ENCODE data around the gene CARD14. TPM values are rescaled to one million over a fixed set of nuclear protein-coding genes. Genes with fewer than 3 reads are reported as not detected.
"Not testable (repeated sequence)": the region's sequence is repeated elsewhere in the genome, so short reads cannot be mapped to it uniquely, and the experiment has no call there.

Gene CARD14
- total RNA-seq, 2 donors from 2014 or later: not detected

DNA sequence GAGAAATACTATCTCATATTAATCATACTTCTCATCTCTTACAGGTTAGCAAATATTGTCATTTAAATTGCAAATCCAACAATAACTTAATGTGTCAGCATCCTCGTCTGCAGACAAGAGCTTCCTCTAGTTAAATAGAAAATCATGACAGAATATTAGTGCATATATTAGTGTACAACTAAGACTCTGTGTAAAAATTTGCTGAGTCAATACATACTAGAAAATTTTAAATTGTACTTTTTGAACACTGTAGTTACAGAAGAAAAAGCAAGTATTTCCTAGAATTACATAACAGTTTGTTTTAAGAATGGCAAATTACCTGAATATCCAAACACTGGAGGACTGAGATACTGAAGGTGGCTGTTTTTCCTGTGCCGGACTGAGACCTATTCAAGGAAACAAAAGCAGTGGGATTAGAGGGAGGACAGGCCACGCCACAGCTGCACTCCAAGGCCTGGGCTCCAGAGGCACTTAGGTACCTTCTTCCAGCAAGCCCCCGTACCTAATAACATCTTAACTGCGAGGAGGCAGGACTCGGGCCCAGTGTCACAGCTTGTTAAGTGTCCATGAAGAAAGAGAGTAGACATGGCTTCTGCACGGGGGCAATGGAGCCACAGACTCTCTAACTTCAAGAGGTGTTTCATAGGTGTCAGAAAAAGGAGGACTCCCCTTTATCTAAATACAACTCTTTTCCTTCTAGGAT lies 28.2 kb upstream of the CARD14 start:
- Mint-ChIP-seq H3K27me3 (no peaks in the 10 kb centered on the region), H3K4me3 (no peak overlapping the region), H3K4me1 (peaks cover 14% of the 10 kb centered on the region), H3K27ac (no peak overlapping the region), H3K9me3 (no peaks in the 10 kb centered on the region), H3K36me3 (ENCODE audit: low read depth) (peaks cover 100% of the 10 kb centered on the region)
- ATAC-seq (replicated peaks): no peak

GRCh38 chr17:80142929-80143328 lies 26.9 kb upstream of the CARD14 start:
- no peak overlapping the region for H3K27ac Mint-ChIP-seq
- ATAC-seq (replicated peaks): no peak
- no peaks in the 10 kb centered on the region for H3K27me3 Mint-ChIP-seq
- H3K9me3 Mint-ChIP-seq: no peaks in the 10 kb centered on the region
- H3K4me3 Mint-ChIP-seq: no peak overlapping the region
- H3K4me1 Mint-ChIP-seq: peaks cover 14% of the 10 kb centered on the region
- peaks cover 94% of the 10 kb centered on the region for H3K36me3 Mint-ChIP-seq (ENCODE audit: low read depth)

DNA sequence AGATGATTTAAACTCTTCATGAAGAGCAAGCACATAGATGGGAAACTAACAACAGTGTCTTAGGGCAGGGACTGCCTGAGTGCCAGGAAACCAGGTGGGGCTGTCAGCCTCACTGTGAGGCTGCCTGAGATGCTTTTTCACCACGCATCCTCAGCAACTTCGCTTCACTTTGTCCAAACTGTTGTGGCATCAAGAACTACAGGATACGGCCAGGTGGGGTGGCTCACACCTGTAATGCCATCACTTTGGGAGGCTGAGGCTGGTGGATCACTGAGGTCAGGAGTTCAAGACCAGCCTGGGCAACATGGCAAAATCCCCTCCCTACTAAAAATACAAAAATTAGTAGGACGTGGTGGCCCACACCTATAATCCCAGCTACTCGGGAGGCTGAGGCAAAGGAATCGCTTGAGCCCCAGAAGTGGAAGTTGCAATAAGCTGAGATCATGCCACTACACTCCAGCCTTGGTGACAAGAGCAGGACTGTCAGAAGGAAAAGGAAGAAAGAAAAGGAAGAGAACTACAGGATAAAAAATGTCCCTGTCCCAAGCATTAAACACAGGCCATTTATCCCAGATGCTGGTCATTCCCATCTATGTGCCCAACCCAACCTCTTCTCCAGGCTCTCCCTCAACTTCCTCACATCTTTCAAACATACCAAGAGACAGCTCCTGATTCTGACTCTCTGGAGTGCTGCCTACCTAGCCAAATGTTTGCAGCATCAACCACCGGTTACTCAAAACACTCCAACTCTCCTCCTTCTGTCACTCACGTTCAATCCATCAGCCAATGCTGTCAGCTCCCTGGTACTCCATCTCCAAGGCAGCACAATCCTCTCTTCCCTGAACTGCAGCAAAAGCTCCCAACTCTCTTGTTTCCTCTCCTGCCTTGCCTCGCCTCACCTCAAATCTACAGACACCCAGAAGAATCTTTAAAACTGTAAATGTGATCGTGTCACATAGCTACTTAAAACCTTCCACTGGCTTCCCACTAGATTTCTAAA lies 24.5 kb upstream of the CARD14 start:
- H3K27ac Mint-ChIP-seq: peak overlapping the region; percentile 85
- H3K27me3 Mint-ChIP-seq: no peaks in the 10 kb centered on the region
- no peak for ATAC-seq (replicated peaks)
- no peaks in the 10 kb centered on the region for H3K9me3 Mint-ChIP-seq
- peaks cover 14% of the 10 kb centered on the region for H3K4me1 Mint-ChIP-seq
- peak overlapping the region; percentile 96 for H3K4me3 Mint-ChIP-seq
- peaks cover 70% of the 10 kb centered on the region for H3K36me3 Mint-ChIP-seq (ENCODE audit: low read depth)

DNA sequence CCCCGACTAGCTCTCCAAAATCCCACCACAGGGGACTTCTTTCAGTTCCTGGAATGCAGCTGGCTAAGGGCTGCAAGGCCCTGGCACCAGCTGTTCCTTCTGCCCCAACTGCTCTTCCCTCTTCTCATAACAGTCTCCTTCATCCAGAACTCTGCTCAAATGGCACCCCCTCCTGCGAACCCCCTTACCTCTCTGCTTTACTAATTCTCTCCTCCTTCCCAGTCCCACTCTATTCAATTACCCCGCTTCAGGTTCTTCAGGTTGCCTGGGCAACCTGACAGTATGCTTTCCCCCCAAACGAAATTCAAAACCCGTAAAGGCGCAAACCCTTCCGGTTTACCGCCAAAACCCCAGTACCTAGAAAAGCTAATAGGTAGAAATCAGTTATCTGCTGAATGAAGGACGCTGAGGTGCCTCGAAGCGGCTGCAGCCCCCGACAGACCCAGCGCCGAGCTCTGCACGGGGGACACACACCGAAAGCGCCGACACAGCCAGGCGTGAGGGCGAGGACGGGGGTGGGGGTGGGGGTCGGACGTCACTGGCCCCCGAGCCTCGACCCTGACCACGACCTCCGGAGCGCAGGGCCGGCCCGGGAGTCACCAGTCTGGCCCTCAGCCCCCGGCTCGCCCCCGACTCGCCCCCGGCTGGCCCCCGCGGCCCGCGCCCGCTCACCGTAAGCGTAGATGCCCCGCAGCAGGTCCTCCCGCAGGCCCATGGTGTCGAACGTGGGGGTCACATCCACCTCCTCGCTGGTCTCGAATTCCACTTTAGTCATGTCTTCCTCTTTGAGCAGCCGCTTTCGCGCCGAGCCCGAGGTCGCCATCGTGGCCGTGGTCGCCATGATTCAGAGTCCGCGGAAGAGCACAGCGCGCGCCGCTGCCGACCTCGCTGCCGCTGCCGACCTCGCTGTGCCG lies 23.5 kb upstream of the CARD14 start:
- peak overlapping the region; percentile 96 for H3K4me3 Mint-ChIP-seq
- H3K27me3 Mint-ChIP-seq: no peaks in the 10 kb centered on the region
- no peaks in the 10 kb centered on the region for H3K9me3 Mint-ChIP-seq
- peaks cover 14% of the 10 kb centered on the region for H3K4me1 Mint-ChIP-seq
- ATAC-seq (replicated peaks): no peak
- peaks cover 60% of the 10 kb centered on the region for H3K36me3 Mint-ChIP-seq (ENCODE audit: low read depth)
- peak overlapping the region; percentile 85 for H3K27ac Mint-ChIP-seq

- Mint-ChIP-seq H3K36me3 (ENCODE audit: low read depth) (peaks cover 51% of the 10 kb centered on the region), H3K9me3 (no peaks in the 10 kb centered on the region), H3K27ac (peak within 1 kb of the TSS; percentile 85), H3K4me1 (peaks cover 18% of the 10 kb centered on the region), H3K4me3 (peak within 1 kb of the TSS; percentile 96), H3K27me3 (no peaks in the 10 kb centered on the region)
- peak; percentile 96 for ATAC-seq (replicated peaks)
Observed at GRCh38 chr17:80147035-80147822, 22.6 kb upstream of the CARD14 start, which contains the start of gene EIF4A3. Gene EIF4A3 (minus strand): TSS chr17:80147128. CDS start chr17:80146961, 167 bp downstream.

GRCh38 chr17:80151333-80151732 lies 18.5 kb upstream of the CARD14 start:
- H3K9me3 Mint-ChIP-seq: peaks cover 5% of the 10 kb centered on the region
- no peaks in the 10 kb centered on the region for H3K27me3 Mint-ChIP-seq
- H3K4me3 Mint-ChIP-seq: no peak overlapping the region
- no peak for ATAC-seq (replicated peaks)
- H3K36me3 Mint-ChIP-seq (ENCODE audit: low read depth): peaks cover 10% of the 10 kb centered on the region
- H3K4me1 Mint-ChIP-seq: peaks cover 8% of the 10 kb centered on the region
- H3K27ac Mint-ChIP-seq: peak overlapping the region; percentile 39

DNA sequence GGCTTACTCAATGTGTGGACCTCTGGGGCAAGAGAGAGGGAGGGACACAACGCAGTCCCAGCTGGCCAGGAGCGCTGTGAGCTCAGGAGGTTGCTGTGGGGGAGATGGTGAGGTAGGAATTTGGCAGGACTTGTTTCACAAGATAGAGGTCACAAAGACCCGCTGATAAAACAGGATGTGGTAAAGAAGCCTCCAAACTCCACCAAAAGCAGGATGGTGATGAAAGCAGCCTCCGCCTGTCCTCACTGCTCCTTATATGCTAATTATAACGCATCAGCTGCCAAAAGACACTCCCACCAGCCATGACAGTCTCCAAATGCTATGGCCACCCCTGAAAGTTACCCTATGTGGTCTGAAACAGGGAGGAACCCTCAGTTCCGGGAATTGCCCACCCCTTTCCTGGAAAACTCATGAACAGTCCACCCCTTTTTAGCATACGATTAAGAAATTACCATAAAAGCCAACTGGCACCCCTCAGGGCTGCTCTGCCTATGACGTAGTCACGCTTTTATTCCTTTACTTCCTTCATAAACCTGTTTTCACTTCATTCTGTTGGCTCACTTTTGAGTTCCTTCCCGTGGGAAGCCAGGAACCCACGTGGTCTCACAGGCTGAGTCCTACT lies 17.6 kb upstream of the CARD14 start:
- peak; percentile 32 for ATAC-seq (replicated peaks)

DNA sequence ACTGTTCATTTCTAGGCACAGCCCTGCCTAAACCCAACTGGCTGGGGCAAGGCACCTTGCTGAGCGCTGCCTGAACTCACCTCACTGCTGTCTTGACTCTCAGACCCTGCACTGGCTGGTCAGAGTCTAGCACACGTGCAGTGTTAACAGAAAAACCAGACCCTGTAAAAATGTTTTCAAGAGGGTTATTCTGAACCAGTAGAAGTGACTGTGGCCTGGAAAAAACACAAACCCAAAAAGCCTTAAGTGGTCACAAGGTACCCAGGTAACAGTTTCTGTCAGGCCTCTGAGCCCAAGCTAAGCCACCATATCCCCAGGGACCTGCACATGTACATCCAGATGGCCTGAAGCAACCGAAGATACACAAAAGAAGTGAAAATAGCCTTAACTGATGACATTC lies 16.8 kb upstream of the CARD14 start:
- H3K4me1 Mint-ChIP-seq: peaks cover 8% of the 10 kb centered on the region
- no peak overlapping the region for H3K4me3 Mint-ChIP-seq
- no peaks in the 10 kb centered on the region for H3K36me3 Mint-ChIP-seq (ENCODE audit: low read depth)
- H3K27me3 Mint-ChIP-seq: no peaks in the 10 kb centered on the region
- H3K27ac Mint-ChIP-seq: peak overlapping the region; percentile 81
- H3K9me3 Mint-ChIP-seq: peaks cover 5% of the 10 kb centered on the region
- ATAC-seq (replicated peaks): no peak

More for the DNA sequence above, 17.6 kb upstream of the CARD14 start:
- Mint-ChIP-seq H3K9me3 (peaks cover 5% of the 10 kb centered on the region), H3K4me1 (peaks cover 8% of the 10 kb centered on the region), H3K4me3 (peak overlapping the region; percentile 16), H3K27me3 (no peaks in the 10 kb centered on the region), H3K36me3 (ENCODE audit: low read depth) (peaks cover 2% of the 10 kb centered on the region), H3K27ac (peak overlapping the region; percentile 81)

- no peak for ATAC-seq (replicated peaks)
- H3K36me3 Mint-ChIP-seq (ENCODE audit: low read depth): no peaks in the 10 kb centered on the region
- peaks cover 5% of the 10 kb centered on the region for H3K9me3 Mint-ChIP-seq
- H3K27ac Mint-ChIP-seq: no peak overlapping the region
- H3K4me3 Mint-ChIP-seq: no peak overlapping the region
- H3K27me3 Mint-ChIP-seq: no peaks in the 10 kb centered on the region
- peaks cover 8% of the 10 kb centered on the region for H3K4me1 Mint-ChIP-seq
Observed at GRCh38 chr17:80154166-80154565, 15.7 kb upstream of the CARD14 start.

- not testable (repeated sequence) for H3K36me3 Mint-ChIP-seq (ENCODE audit: low read depth); H3K27ac Mint-ChIP-seq; H3K9me3 Mint-ChIP-seq; H3K4me1 Mint-ChIP-seq; ATAC-seq (replicated peaks); H3K4me3 Mint-ChIP-seq
- H3K27me3 Mint-ChIP-seq: peaks cover 14% of the 10 kb centered on the region
Observed at GRCh38 chr17:80155600-80155999, 14.2 kb upstream of the CARD14 start.

- Mint-ChIP-seq H3K9me3 (peaks cover 5% of the 10 kb centered on the region), H3K4me1 (no peaks in the 10 kb centered on the region), H3K27ac (no peak overlapping the region), H3K4me3 (no peak overlapping the region), H3K27me3 (peaks cover 17% of the 10 kb centered on the region), H3K36me3 (ENCODE audit: low read depth) (no peaks in the 10 kb centered on the region)
- no peak for ATAC-seq (replicated peaks)
Observed at GRCh38 chr17:80158846-80159245, 11.0 kb upstream of the CARD14 start.

DNA sequence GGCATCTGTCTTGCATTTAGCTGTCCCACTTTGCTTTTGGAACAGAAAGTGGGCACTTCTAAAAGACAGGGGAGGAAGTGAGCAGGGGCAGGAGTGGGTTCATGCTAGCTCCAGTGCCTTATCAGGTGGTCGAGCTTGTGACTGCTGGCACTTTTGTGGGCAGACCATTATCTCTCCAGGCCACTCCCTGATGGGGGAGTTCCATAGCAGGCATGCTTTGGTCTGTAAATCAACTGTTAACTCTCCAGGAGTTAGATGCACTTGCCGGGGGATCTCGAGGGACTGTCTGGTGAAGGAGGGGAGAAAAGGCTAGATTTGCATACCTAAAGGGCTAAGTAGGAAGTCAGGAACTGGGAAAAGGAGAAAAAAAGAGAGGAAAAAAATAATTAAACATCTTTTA lies 9.3 kb upstream of the CARD14 start:
- no peaks in the 10 kb centered on the region for H3K36me3 Mint-ChIP-seq (ENCODE audit: low read depth)
- no peaks in the 10 kb centered on the region for H3K4me1 Mint-ChIP-seq
- H3K27me3 Mint-ChIP-seq: peaks cover 22% of the 10 kb centered on the region
- peaks cover 5% of the 10 kb centered on the region for H3K9me3 Mint-ChIP-seq
- no peak overlapping the region for H3K27ac Mint-ChIP-seq
- no peak overlapping the region for H3K4me3 Mint-ChIP-seq
- ATAC-seq (replicated peaks): no peak

DNA sequence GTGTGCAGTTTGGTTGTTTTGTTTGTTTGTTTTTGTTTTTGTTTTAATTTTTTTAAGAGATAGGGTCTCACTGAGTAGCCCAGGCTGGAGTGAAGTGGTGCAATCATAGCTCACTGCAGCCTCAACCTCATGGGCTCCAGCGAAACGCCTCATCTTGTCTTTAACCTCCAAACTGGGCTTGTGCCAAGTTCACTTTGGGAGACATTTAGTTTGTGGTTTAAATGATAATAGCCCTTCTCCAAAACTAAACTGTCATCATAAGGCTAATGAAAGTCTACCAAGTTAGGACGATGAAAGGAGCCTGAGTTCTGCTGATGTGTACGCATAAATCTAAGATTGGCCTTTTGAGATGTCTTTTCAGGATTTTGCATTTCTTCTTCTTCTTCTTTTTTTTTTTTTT lies 6.5 kb upstream of the CARD14 start:
- H3K36me3 Mint-ChIP-seq (ENCODE audit: low read depth): no peaks in the 10 kb centered on the region
- ATAC-seq (replicated peaks): no peak
- no peak overlapping the region for H3K4me3 Mint-ChIP-seq

More for the DNA sequence above, 6.5 kb upstream of the CARD14 start:
- no peaks in the 10 kb centered on the region for H3K4me1 Mint-ChIP-seq
- no peak overlapping the region for H3K27ac Mint-ChIP-seq
- peaks cover 22% of the 10 kb centered on the region for H3K27me3 Mint-ChIP-seq
- H3K9me3 Mint-ChIP-seq: no peaks in the 10 kb centered on the region
